Erythroblast (primary cell): ENCODE measurements around the gene AMBRA1.
A peak's percentile ranks its signal among the peaks of the same experiment; 100 is the strongest.

ENCODE experiments used
- DNase-seq, 2 experiments: peaks; one replicate each; lab custom pipeline; 2025; lab: John Stamatoyannopoulos, UW
- GATA1 ChIP-seq: IDR thresholded peaks from 2 replicates; pipeline ENCODE4 v1.6.1; 2011; ENCODE audit warnings: low read depth, mild to moderate bottlenecking, control low read depth, low read length, moderate library complexity
- POLR2A ChIP-seq: IDR thresholded peaks from 2 replicates; pipeline ENCODE4 v1.6.1; 2011; ENCODE audit warnings: mild to moderate bottlenecking, low read length

Gene AMBRA1

DNA sequence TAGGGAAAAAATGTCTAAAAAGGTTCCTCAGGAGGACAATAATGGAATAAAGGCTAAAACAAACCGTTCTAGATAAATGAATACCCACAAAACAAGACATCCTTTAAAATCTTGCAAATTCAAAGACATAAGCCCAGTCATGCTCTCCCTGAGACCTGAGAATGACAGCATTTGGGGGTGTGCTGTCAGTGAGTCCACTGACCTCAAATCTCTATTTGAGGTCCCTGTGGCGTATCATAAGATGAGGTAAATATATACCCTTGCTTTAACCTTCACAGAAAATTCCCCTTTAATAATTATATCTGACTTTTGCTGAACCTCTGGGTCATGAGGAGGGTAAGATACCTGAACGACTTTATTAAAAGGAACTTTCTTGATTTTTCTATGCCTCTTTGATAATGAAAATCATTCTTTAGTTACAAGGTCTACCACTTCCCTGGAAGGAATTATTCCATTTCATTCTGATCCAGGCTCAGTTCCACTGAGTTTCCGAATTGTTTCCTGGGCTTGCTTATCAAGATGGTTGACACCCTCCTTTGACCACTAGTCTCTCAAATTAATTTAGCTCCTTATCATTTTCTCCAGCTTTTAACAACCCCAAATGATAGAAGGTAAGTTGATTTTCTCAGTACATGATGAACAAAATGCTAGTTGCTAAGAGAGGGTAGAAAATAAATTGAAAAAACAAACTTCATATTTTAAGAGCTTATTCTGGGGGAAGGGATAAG, 148.5 kb downstream of the AMBRA1 start:
- peak; percentile 20 to 52 for DNase-seq
- TF ChIP-seq POLR2A: no peak

- TF ChIP-seq GATA1: no peak
- no peak for TF ChIP-seq POLR2A
- no peak for DNase-seq
Observed at GRCh38 chr11:46444305-46444704, 149.5 kb downstream of the AMBRA1 start.

- DNase-seq: no peak
- no peak for TF ChIP-seq POLR2A
- no peak for TF ChIP-seq GATA1
Observed at GRCh38 chr11:46438211-46438610, 155.6 kb downstream of the AMBRA1 start.

DNA sequence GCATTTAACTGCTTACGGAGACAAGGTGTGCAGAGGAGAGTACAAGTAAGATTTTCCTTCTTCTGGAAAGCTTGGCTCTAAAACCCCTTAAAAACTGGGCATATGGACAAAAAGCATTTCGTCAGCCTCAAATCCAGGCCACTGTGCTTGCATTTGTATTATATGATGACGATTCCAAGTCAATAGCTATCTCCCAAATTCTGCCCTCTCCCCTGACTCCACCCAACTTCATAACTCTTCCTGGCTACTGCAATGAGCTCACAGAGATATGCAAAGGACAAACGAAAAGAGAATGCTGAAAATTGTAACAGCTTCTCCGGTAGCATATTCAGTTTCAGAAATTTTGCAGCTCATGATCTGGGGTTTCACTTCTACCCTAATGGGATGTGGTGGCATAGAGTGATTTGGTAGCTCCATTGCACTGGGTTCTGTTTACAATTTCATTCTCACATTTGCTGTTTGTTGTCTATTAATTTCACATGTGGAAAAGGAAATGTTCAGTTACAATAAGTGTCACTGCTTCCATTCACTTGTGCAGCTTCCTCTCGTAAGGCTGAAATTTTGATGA, 156.6 kb downstream of the AMBRA1 start:
- no peak for TF ChIP-seq POLR2A
- no peak for TF ChIP-seq GATA1

DNA sequence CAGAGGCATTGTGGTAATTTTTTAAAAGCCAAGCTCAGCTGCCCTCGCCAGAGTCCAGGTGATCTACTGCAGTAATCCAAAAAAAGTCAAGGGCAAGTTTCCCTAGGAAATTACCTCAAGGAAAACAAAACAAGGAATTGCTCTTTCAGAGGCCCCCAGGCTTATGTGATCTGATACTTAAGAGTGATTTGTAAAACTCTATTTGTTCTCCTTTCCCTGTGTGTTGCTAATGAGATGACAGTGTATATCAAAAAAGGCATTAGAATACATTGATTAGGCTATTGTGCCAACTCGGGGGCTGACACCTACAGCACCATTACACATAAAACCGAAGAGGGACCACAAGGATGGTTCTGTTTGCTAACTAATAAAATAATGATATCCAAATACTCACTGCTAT, 157.7 kb downstream of the AMBRA1 start:
- no peak for DNase-seq
- TF ChIP-seq POLR2A (no peak), GATA1 (no peak)

More for the DNA sequence above, 156.6 kb downstream of the AMBRA1 start:
- no peak for DNase-seq

- TF ChIP-seq GATA1: no peak
- no peak for TF ChIP-seq POLR2A
- DNase-seq: no peak
Observed at GRCh38 chr11:46435679-46436078, 158.1 kb downstream of the AMBRA1 start.

DNA sequence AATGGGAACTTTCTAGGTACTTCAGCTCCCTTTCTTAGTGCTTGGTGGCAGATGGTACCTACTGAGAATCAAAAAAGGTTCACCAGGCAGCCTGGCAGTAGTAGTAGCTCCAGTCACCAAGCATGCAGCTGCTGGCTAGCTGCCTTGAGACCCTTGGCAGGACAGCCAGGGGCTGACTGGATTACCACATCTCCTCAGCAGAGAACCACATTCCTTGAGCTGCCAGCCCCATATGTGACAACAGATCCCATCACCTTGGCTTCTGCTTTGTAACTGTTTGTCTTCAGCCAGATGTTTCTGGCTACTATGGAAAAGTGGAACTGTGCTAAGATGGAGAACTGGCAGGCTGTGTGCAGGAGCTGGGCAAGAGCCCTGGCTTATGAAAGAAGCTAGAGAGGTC, 162.6 kb downstream of the AMBRA1 start:
- no peak for DNase-seq
- no peak for TF ChIP-seq POLR2A
- TF ChIP-seq GATA1: no peak

- TF ChIP-seq POLR2A (no peak), GATA1 (no peak)
- no peak for DNase-seq
Observed at GRCh38 chr11:46429717-46430116, 164.1 kb downstream of the AMBRA1 start.

GRCh38 chr11:46427364-46427763, 166.5 kb downstream of the AMBRA1 start:
- TF ChIP-seq POLR2A: no peak
- TF ChIP-seq GATA1: no peak
- peak; percentile 59 to 76 for DNase-seq

GRCh38 chr11:46426233-46426991, 167.4 kb downstream of the AMBRA1 start:
- DNase-seq: no peak
- TF ChIP-seq POLR2A (no peak), GATA1 (no peak)

GRCh38 chr11:46422588-46422987, 171.2 kb downstream of the AMBRA1 start:
- no peak for TF ChIP-seq GATA1
- no peak for TF ChIP-seq POLR2A
- DNase-seq: no peak

- TF ChIP-seq GATA1: no peak
- no peak for TF ChIP-seq POLR2A
- DNase-seq: peak in 1 of 2 experiments; percentile 29
Observed at GRCh38 chr11:46421257-46421880, 172.5 kb downstream of the AMBRA1 start.

DNA sequence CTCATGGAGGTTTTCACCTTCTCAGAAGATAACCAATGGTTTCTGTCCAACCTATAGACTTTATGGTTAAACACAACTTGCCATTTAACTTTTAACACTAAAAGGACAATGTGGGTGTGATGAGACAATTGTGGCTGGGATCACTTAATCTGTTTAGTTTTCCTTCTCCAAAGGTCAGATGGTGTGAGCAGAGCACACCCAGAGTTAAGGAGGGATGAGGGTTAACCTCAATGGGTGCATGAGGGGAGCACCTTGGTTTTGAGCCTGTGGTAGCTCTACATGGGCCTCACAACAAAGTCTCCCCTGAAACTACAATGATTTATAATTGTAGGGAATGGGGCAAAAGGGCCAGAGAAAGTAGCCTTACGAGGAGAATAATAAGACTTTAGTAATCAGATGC, 173.3 kb downstream of the AMBRA1 start:
- TF ChIP-seq GATA1 (no peak), POLR2A (no peak)
- no peak for DNase-seq

DNA sequence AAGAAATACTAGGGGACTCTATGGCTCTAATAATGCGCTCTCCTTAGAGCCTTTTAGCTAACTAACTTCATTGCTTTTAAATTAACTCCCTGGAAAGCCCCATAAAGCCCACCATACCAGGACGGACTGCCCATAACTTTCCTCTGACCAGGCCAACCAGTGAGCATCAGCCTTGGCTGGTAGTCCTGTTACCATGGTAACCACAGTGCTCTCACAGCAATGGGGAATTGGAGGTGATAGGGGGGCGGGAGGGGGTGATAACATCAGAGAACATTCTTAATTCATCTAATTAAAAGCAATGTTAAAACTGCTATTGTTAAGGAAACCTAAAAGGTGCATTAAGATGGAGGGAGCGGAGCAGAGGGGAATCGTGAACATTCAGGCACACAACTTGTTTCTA, 175.1 kb downstream of the AMBRA1 start:
- no peak for TF ChIP-seq GATA1
- no peak for TF ChIP-seq POLR2A

More for the DNA sequence above, 175.1 kb downstream of the AMBRA1 start:
- no peak for DNase-seq
